Activated naive CD4-positive, alpha-beta T cell treated with anti-CD3 and anti-CD28 coated beads for 36 hours (primary cell): Measurements from ENCODE around the gene LIMS1. TPM values are rescaled to one million over a fixed set of nuclear protein-coding genes. Genes with fewer than 3 reads are reported as not detected.
A peak's percentile ranks its signal among the peaks of the same experiment; 100 is the strongest.
"Not testable (repeated sequence)": the region's sequence is repeated elsewhere in the genome, so short reads cannot be mapped to it uniquely, and the experiment has no call there.

ENCODE experiments used
- CTCF ChIA-PET: fragments of 350-600 bp; sonication (Branson Sonifier 250); formaldehyde crosslinking; loops from one replicate; lab custom pipeline; 2021; ENCODE audit warnings: antibody characterized with exemption; lab: Charles Lee
- DNase-seq: peaks from one replicate; pipeline ENCODE4 v3.0.0-alpha.2; 2020
- H3K27ac Mint-ChIP-seq: one replicate; pipeline ENCODE4 v1.8.0; 2021; ENCODE audit warnings: mild to moderate bottlenecking, mixed read lengths
- H3K27me3 Mint-ChIP-seq: one replicate; pipeline ENCODE4 v1.8.0; 2021; ENCODE audit warnings: low read depth, mixed read lengths
- H3K36me3 Mint-ChIP-seq: one replicate; pipeline ENCODE4 v1.8.0; 2021; ENCODE audit warnings: low read depth, mixed read lengths
- H3K4me1 Mint-ChIP-seq: one replicate; pipeline ENCODE4 v1.8.0; 2021; ENCODE audit warnings: low read depth, mixed read lengths
- H3K4me3 Mint-ChIP-seq: one replicate; pipeline ENCODE4 v1.8.0; 2021; ENCODE audit warnings: mild to moderate bottlenecking, moderate library complexity, mixed read lengths
- H3K9me3 Mint-ChIP-seq: one replicate; pipeline ENCODE4 v1.8.0; 2021; ENCODE audit warnings: mixed read lengths
- intact Hi-C: fragments of 100-400 bp; cut with micrococcal nuclease; formaldehyde crosslinking; loops from one replicate; pipeline ENCODE4 v1.15.1; 2023
- total RNA-seq, 2 experiments: library from RNA; stranded (reverse); gene quantifications; one replicate each; pipeline ENCODE4 v1.2.3, GENCODE V29; 2021

LIMS1 gene
- total RNA-seq, 2 experiments from 2014 or later, result 43.8 to 47.1 TPM

GRCh38 chr2:108589781-108590180 is 55.5 kb downstream of the LIMS1 start:
- intact Hi-C loops, result loop anchor here (5.0 to 10.0 kb wide), 3 partner anchors 198 to 415 kb away; partner anchors contain the start of genes CCDC138 and EDAR
- peaks cover 44% of the 10 kb centered on the region for H3K4me1 Mint-ChIP-seq
- H3K27me3 Mint-ChIP-seq, result no peaks in the 10 kb centered on the region
- H3K9me3 Mint-ChIP-seq, result no peaks in the 10 kb centered on the region
- H3K27ac Mint-ChIP-seq, result no peak overlapping the region
- DNase-seq, result no peak
- H3K4me3 Mint-ChIP-seq, result no peak overlapping the region
- no peaks in the 10 kb centered on the region for H3K36me3 Mint-ChIP-seq
- CTCF ChIA-PET, result no interaction called here

- CTCF ChIA-PET, result interaction anchor here (7.8 kb wide), 1 partner anchor 45 kb away, joined by 57 read pairs; no protein-coding TSS in a partner anchor
- intact Hi-C loops, result loop anchor here (5.0 kb wide), 2 partner anchors 196 to 396 kb away; partner anchors contain the start of genes CCDC138 and EDAR
- no peaks in the 10 kb centered on the region for H3K9me3 Mint-ChIP-seq
- DNase-seq, result no peak
- H3K27ac Mint-ChIP-seq, result no peak overlapping the region
- H3K4me3 Mint-ChIP-seq, result no peak overlapping the region
- H3K4me1 Mint-ChIP-seq, result peaks cover 55% of the 10 kb centered on the region
- H3K27me3 Mint-ChIP-seq, result no peaks in the 10 kb centered on the region
- H3K36me3 Mint-ChIP-seq, result no peaks in the 10 kb centered on the region
Measured at GRCh38 chr2:108591163-108591562, 56.9 kb downstream of the LIMS1 start.

- peaks cover 50% of the 10 kb centered on the region for H3K4me1 Mint-ChIP-seq
- no peak overlapping the region for H3K27ac Mint-ChIP-seq
- CTCF ChIA-PET, result interaction anchor here (0.7 to 7.8 kb wide), 7 partner anchors 9 to 42 kb away, joined by 3 to 57 read pairs (median 4); no protein-coding TSS in a partner anchor
- H3K36me3 Mint-ChIP-seq, result no peaks in the 10 kb centered on the region
- no peaks in the 10 kb centered on the region for H3K9me3 Mint-ChIP-seq
- H3K27me3 Mint-ChIP-seq, result no peaks in the 10 kb centered on the region
- intact Hi-C loops, result loop anchor here (1.0 to 5.0 kb wide), 4 partner anchors 28 to 394 kb away; partner anchors contain the start of genes CCDC138 and EDAR
- H3K4me3 Mint-ChIP-seq, result no peak overlapping the region
- DNase-seq, result no peak
Measured at GRCh38 chr2:108593547-108594098, 59.4 kb downstream of the LIMS1 start.

- peaks cover 49% of the 10 kb centered on the region for H3K4me1 Mint-ChIP-seq
- peak; percentile 30 for DNase-seq
Measured at GRCh38 chr2:108594132-108594981, 60.1 kb downstream of the LIMS1 start.

GRCh38 chr2:108594982-108595464 is 60.8 kb downstream of the LIMS1 start:
- CTCF ChIA-PET, result interaction anchor here (1.3 to 7.8 kb wide), 7 partner anchors 11 to 47 kb away, joined by 3 to 57 read pairs (median 4); no protein-coding TSS in a partner anchor
- Mint-ChIP-seq H3K4me3 (no peak overlapping the region), H3K9me3 (no peaks in the 10 kb centered on the region), H3K36me3 (no peaks in the 10 kb centered on the region), H3K27ac (no peak overlapping the region), H3K27me3 (no peaks in the 10 kb centered on the region), H3K4me1 (peaks cover 43% of the 10 kb centered on the region)
- intact Hi-C loops, result loop anchor here (1.0 to 5.0 kb wide), 4 partner anchors 26 to 392 kb away; partner anchors contain the start of genes CCDC138 and EDAR
- no peak for DNase-seq

More at GRCh38 chr2:108594132-108594981, 60.1 kb downstream of the LIMS1 start:
- H3K27ac Mint-ChIP-seq, result no peak overlapping the region
- intact Hi-C loops, result loop anchor here (1.0 to 5.0 kb wide), 4 partner anchors 27 to 393 kb away; partner anchors contain the start of genes CCDC138 and EDAR
- no peaks in the 10 kb centered on the region for H3K36me3 Mint-ChIP-seq
- no peaks in the 10 kb centered on the region for H3K27me3 Mint-ChIP-seq
- CTCF ChIA-PET, result interaction anchor here (0.7 to 7.8 kb wide), 10 partner anchors 10 to 48 kb away, joined by 3 to 57 read pairs (median 4); no protein-coding TSS in a partner anchor
- peak overlapping the region; percentile 17 for H3K4me3 Mint-ChIP-seq
- H3K9me3 Mint-ChIP-seq, result no peaks in the 10 kb centered on the region

GRCh38 chr2:108595771-108596170 is 61.5 kb downstream of the LIMS1 start:
- peaks cover 38% of the 10 kb centered on the region for H3K4me1 Mint-ChIP-seq
- H3K36me3 Mint-ChIP-seq, H3K9me3 Mint-ChIP-seq, DNase-seq, H3K27ac Mint-ChIP-seq, intact Hi-C loops, H3K27me3 Mint-ChIP-seq, H3K4me3 Mint-ChIP-seq: not testable (repeated sequence)
- CTCF ChIA-PET, result interaction anchor here (0.6 to 7.8 kb wide), 6 partner anchors 13 to 450 kb away, joined by 3 to 57 read pairs (median 3); no protein-coding TSS in a partner anchor

GRCh38 chr2:108597105-108597744 is 63.0 kb downstream of the LIMS1 start:
- H3K4me3 Mint-ChIP-seq, H3K9me3 Mint-ChIP-seq, H3K36me3 Mint-ChIP-seq, H3K27me3 Mint-ChIP-seq, H3K27ac Mint-ChIP-seq: not testable (repeated sequence)
- peak; percentile 27 for DNase-seq
- H3K4me1 Mint-ChIP-seq, result peaks cover 32% of the 10 kb centered on the region
- intact Hi-C loops, result loop anchor here (1.0 kb wide), 1 partner anchor 39 kb away; no protein-coding TSS in a partner anchor
- CTCF ChIA-PET, result interaction anchor here (0.7 to 7.8 kb wide), 2 partner anchors 39 to 64 kb away, joined by 6 to 57 read pairs; no protein-coding TSS in a partner anchor

- intact Hi-C loops, DNase-seq, H3K36me3 Mint-ChIP-seq, H3K27ac Mint-ChIP-seq, H3K4me3 Mint-ChIP-seq, H3K4me1 Mint-ChIP-seq, H3K27me3 Mint-ChIP-seq, H3K9me3 Mint-ChIP-seq: not testable (repeated sequence)
- CTCF ChIA-PET, result interaction anchor here (0.6 kb wide), 1 partner anchor 18 kb away, joined by 3 read pairs; no protein-coding TSS in a partner anchor
Measured at GRCh38 chr2:108601199-108601598, 66.9 kb downstream of the LIMS1 start.

- H3K27ac Mint-ChIP-seq, result no peak overlapping the region
- H3K9me3 Mint-ChIP-seq, result no peaks in the 10 kb centered on the region
- CTCF ChIA-PET, result no interaction called here
- DNase-seq, result no peak
- no peaks in the 10 kb centered on the region for H3K4me1 Mint-ChIP-seq
- H3K36me3 Mint-ChIP-seq, result no peaks in the 10 kb centered on the region
- no peaks in the 10 kb centered on the region for H3K27me3 Mint-ChIP-seq
- intact Hi-C loops, result no loop called here
- H3K4me3 Mint-ChIP-seq, result no peak overlapping the region
Measured at GRCh38 chr2:108602422-108602821, 68.2 kb downstream of the LIMS1 start.

GRCh38 chr2:108604196-108604595 is 69.9 kb downstream of the LIMS1 start:
- Mint-ChIP-seq H3K9me3 (no peaks in the 10 kb centered on the region), H3K27me3 (no peaks in the 10 kb centered on the region), H3K27ac (no peak overlapping the region), H3K36me3 (no peaks in the 10 kb centered on the region), H3K4me1 (peaks cover 8% of the 10 kb centered on the region), H3K4me3 (no peak overlapping the region)
- CTCF ChIA-PET, result interaction anchor here (3.9 kb wide), 1 partner anchor 32 kb away, joined by 77 read pairs; no protein-coding TSS in a partner anchor
- intact Hi-C loops, result no loop called here
- no peak for DNase-seq

GRCh38 chr2:108605947-108606346 is 71.7 kb downstream of the LIMS1 start:
- no peak overlapping the region for H3K4me3 Mint-ChIP-seq
- H3K36me3 Mint-ChIP-seq, result no peaks in the 10 kb centered on the region
- CTCF ChIA-PET, result interaction anchor here (0.6 to 3.9 kb wide), 9 partner anchors 10 to 37 kb away, joined by 3 to 77 read pairs (median 4); no protein-coding TSS in a partner anchor
- H3K4me1 Mint-ChIP-seq, result peaks cover 17% of the 10 kb centered on the region
- H3K27ac Mint-ChIP-seq, result no peak overlapping the region
- no peaks in the 10 kb centered on the region for H3K9me3 Mint-ChIP-seq
- DNase-seq, result no peak
- intact Hi-C loops, result loop anchor here (2.0 to 5.0 kb wide), 2 partner anchors 113 to 381 kb away; partner anchors contain the start of genes EDAR and RANBP2
- no peaks in the 10 kb centered on the region for H3K27me3 Mint-ChIP-seq
